ENCODE results near the gene DSE. TPM values are rescaled to one million over a fixed set of nuclear protein-coding genes. Genes with fewer than 3 reads are reported as not detected.

Gene DSE
- polyA plus RNA-seq, 3 donors = 14.6 to 36.5 (median 28.4) TPM

DNA sequence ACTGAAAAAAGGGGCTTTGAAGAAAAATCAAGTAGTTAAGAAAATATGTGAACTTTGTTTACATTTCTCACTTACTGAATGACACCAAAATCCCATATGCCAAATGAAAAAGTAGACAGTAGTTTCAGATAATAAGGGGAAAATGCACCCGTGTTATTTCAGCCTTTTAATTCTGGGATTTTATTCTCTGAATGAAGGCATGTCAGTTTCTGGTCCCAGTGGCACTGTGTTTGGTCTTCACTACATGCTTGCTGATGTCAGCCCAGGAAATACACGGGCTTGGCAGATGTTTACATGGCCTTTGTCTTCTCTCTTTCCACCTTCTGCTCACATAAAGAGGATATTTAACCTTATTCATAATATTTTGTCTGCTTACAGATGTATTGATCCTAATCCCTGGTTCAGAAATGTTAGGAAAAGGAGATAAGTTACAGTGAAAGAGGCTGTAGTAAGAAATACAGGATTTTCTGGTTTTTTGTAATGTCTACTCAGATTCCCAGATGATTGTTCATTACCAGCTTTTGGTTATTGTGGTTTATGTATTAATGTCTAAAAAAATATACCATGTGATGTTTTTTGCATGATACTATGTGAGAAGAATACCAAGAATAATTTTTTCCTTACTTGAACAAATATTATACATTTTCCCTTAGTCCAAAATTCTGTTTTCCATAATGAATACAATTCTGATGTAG lies 27.7 kb downstream of the DSE start:
- Histone ChIP-seq H3K4me3 (replicated peaks in 1 of 3; ENCODE audit: low read depth in 2 of 3, low read length in 3 of 3) (no peak overlapping the region), H3K27ac (ENCODE audit: low read depth in 1 of 2, low read length in 2 of 2) (no peak overlapping the region), H3K79me2 (ENCODE audit: insufficient read depth, low read length) (peaks cover 58% of the 10 kb centered on the region), H3K9ac (ENCODE audit: insufficient read depth, low read length, poor library complexity, severe bottlenecking) (no peak overlapping the region), H3K9me3 (replicated peaks in 1 of 2; ENCODE audit: control insufficient read depth in 1 of 2, insufficient read depth in 1 of 2, low read length in 2 of 2) (no peaks in the 10 kb centered on the region), H3K36me3 (replicated peaks in 1 of 2; ENCODE audit: control insufficient read depth in 1 of 2, insufficient read depth in 2 of 2, low read length in 2 of 2) (peaks cover 4 to 19% of the 10 kb centered on the region in 2 donors), H4K20me1 (ENCODE audit: insufficient read depth, low read length) (peaks cover 26% of the 10 kb centered on the region), H2AFZ (ENCODE audit: insufficient read depth, low read depth, low read length, poor library complexity, severe bottlenecking) (no peak overlapping the region), H3K27me3 (ENCODE audit: control insufficient read depth in 2 of 2, insufficient read depth in 2 of 2, low read length in 2 of 2) (no peaks in the 10 kb centered on the region), H3K4me1 (ENCODE audit: control insufficient read depth in 1 of 2, insufficient read depth in 2 of 2, low read length in 2 of 2) (peaks cover 6 to 16% of the 10 kb centered on the region in 2 donors), H3K4me2 (replicated peaks; ENCODE audit: extremely low read depth, low read length, poor library complexity, severe bottlenecking) (no peak overlapping the region)
- Mint-ChIP-seq H3K36me3 (peaks cover 22 to 25% of the 10 kb centered on the region in 2 donors), H3K4me3 (no peak overlapping the region), H3K4me1 (peaks cover 21% of the 10 kb centered on the region), H3K27ac (no peak overlapping the region), H3K9me3 (no peaks in the 10 kb centered on the region), H3K27me3 (ENCODE audit: low read depth in 3 of 3) (peaks cover 0 to 4% (median 0%) of the 10 kb centered on the region in 3 donors)
- TF ChIP-seq, protein P1, sequence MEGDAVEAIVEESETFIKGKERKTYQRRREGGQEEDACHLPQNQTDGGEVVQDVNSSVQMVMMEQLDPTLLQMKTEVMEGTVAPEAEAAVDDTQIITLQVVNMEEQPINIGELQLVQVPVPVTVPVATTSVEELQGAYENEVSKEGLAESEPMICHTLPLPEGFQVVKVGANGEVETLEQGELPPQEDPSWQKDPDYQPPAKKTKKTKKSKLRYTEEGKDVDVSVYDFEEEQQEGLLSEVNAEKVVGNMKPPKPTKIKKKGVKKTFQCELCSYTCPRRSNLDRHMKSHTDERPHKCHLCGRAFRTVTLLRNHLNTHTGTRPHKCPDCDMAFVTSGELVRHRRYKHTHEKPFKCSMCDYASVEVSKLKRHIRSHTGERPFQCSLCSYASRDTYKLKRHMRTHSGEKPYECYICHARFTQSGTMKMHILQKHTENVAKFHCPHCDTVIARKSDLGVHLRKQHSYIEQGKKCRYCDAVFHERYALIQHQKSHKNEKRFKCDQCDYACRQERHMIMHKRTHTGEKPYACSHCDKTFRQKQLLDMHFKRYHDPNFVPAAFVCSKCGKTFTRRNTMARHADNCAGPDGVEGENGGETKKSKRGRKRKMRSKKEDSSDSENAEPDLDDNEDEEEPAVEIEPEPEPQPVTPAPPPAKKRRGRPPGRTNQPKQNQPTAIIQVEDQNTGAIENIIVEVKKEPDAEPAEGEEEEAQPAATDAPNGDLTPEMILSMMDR (IDR thresholded peaks at IDR 0.05) = no peak
- intact Hi-C loops (cut with micrococcal nuclease) = loop anchor here in 1 of 2 donors (10.0 kb wide), 1 partner anchor 136 kb away; no protein-coding TSS in a partner anchor
- WGBS (ENCODE audit: insufficient coverage) = 60% methylated on average over 1 of the region's 2 CpGs
- DNase-seq = no peak

DNA sequence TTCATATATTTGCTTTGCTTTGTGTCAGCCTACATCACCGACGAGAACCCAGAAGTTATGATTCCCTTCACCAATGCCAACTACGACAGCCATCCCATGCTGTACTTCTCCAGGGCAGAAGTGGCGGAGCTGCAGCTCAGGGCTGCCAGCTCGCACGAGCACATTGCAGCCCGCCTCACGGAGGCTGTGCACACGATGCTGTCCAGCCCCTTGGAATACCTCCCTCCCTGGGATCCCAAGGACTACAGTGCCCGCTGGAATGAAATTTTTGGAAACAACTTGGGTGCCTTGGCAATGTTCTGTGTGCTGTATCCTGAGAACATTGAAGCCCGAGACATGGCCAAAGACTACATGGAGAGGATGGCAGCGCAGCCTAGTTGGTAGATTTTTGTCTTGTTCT lies 28.5 kb downstream of the DSE start:
- TF ChIP-seq, protein P1 (IDR thresholded peaks at IDR 0.05) = no peak
- H3K4me1 ChIP-seq (ENCODE audit: control insufficient read depth in 1 of 2, insufficient read depth in 2 of 2, low read length in 2 of 2) = peaks cover 5 to 13% of the 10 kb centered on the region in 2 donors
- Mint-ChIP-seq H3K36me3 (peaks cover 20 to 23% of the 10 kb centered on the region in 2 donors), H3K27ac (peak overlapping the region in 1 of 7 donors; percentile 3), H3K4me3 (no peak overlapping the region), H3K27me3 (ENCODE audit: low read depth in 3 of 3) (peaks cover 0 to 2% (median 0%) of the 10 kb centered on the region in 3 donors), H3K9me3 (no peaks in the 10 kb centered on the region), H3K4me1 (peaks cover 21% of the 10 kb centered on the region)
- H3K27me3 ChIP-seq (ENCODE audit: control insufficient read depth in 2 of 2, insufficient read depth in 2 of 2, low read length in 2 of 2) = no peaks in the 10 kb centered on the region
- H2AFZ ChIP-seq (ENCODE audit: insufficient read depth, low read depth, low read length, poor library complexity, severe bottlenecking) = no peak overlapping the region
- H3K36me3 ChIP-seq (replicated peaks in 1 of 2; ENCODE audit: control insufficient read depth in 1 of 2, insufficient read depth in 2 of 2, low read length in 2 of 2) = peaks cover 4 to 19% of the 10 kb centered on the region in 2 donors
- H3K4me3 ChIP-seq (replicated peaks in 1 of 3; ENCODE audit: low read depth in 2 of 3, low read length in 3 of 3) = no peak overlapping the region
- no peak for DNase-seq
- 97% methylated on average over 11 of the region's 12 CpGs for WGBS (ENCODE audit: insufficient coverage)
- peaks cover 34% of the 10 kb centered on the region for H4K20me1 ChIP-seq (ENCODE audit: insufficient read depth, low read length)
- H3K4me2 ChIP-seq (replicated peaks; ENCODE audit: extremely low read depth, low read length, poor library complexity, severe bottlenecking) = no peak overlapping the region
- H3K9me3 ChIP-seq (replicated peaks in 1 of 2; ENCODE audit: control insufficient read depth in 1 of 2, insufficient read depth in 1 of 2, low read length in 2 of 2) = no peaks in the 10 kb centered on the region
- H3K79me2 ChIP-seq (ENCODE audit: insufficient read depth, low read length) = peaks cover 56% of the 10 kb centered on the region
- intact Hi-C loops (cut with micrococcal nuclease) = loop anchor here in 1 of 2 donors (10.0 kb wide), 1 partner anchor 136 kb away; no protein-coding TSS in a partner anchor
- H3K9ac ChIP-seq (ENCODE audit: insufficient read depth, low read length, poor library complexity, severe bottlenecking) = no peak overlapping the region
- no peak overlapping the region for H3K27ac ChIP-seq (ENCODE audit: low read depth in 1 of 2, low read length in 2 of 2)
